CD8-positive, alpha-beta memory T cell (primary cell): ENCODE results near the gene ZNF441. TPM values are rescaled to one million over a fixed set of nuclear protein-coding genes. Genes with fewer than 3 reads are reported as not detected.

Experiments used
- CTCF ChIA-PET: fragments of 350-600 bp; sonication (Branson Sonifier 250); formaldehyde crosslinking; loops from one replicate; lab custom pipeline; 2021; ENCODE audit warnings: antibody characterized with exemption; lab: Charles Lee
- POLR2A ChIA-PET: fragments of 350-600 bp; sonication (Branson Sonifier 250); formaldehyde crosslinking; loops from one replicate; lab custom pipeline; 2021; ENCODE audit warnings: antibody characterized with exemption; lab: Charles Lee
- DNase-seq, 5 donors: peaks; one replicate each; pipeline versions ENCODE4 v3.0.0 to v3.0.0-alpha.2; 2020 to 2022; ENCODE audit warnings: mixed read lengths in 1 of 5
- H3K27ac ChIP-seq: one replicate; pipeline ENCODE4 v1.7.0; 2013; ENCODE audit warnings: low read depth, mild to moderate bottlenecking, low read length, moderate library complexity
- H3K27me3 ChIP-seq: 2 replicates; pipeline ENCODE4 v1.7.0; 2013; ENCODE audit warnings: low read length, mild to moderate bottlenecking; ENCODE audit not compliant: insufficient read depth, poor library complexity, severe bottlenecking
- H3K36me3 ChIP-seq: 2 replicates; pipeline ENCODE4 v1.7.0; 2013; ENCODE audit warnings: mild to moderate bottlenecking, low read length, moderate library complexity; ENCODE audit not compliant: insufficient read depth
- H3K4me1 ChIP-seq: 2 replicates; pipeline ENCODE4 v1.7.0; 2013; ENCODE audit warnings: mild to moderate bottlenecking, low read length, moderate library complexity; ENCODE audit not compliant: insufficient read depth
- H3K4me3 ChIP-seq: 2 replicates; pipeline ENCODE4 v1.7.0; 2013; ENCODE audit warnings: mild to moderate bottlenecking, low read length
- H3K9me3 ChIP-seq: 2 replicates; pipeline ENCODE4 v1.7.0; 2013; ENCODE audit warnings: mild to moderate bottlenecking, low read length
- H3K27ac Mint-ChIP-seq, 8 donors: one replicate each; pipeline ENCODE4 v1.8.0; 2020 to 2021; ENCODE audit warnings: mixed read lengths in 8 of 8, mild to moderate bottlenecking in 6 of 8, inconsistent platforms in 3 of 8, moderate library complexity in 3 of 8
- H3K27me3 Mint-ChIP-seq, 2 donors: one replicate each; pipeline ENCODE4 v1.8.0; 2020 to 2021; ENCODE audit warnings: mixed read lengths in 2 of 2, mild to moderate bottlenecking in 1 of 2, moderate library complexity in 1 of 2
- H3K36me3 Mint-ChIP-seq, 3 donors: one replicate each; pipeline ENCODE4 v1.8.0; 2020 to 2021; ENCODE audit warnings: mixed read lengths in 3 of 3, inconsistent platforms in 1 of 3, mild to moderate bottlenecking in 1 of 3
- H3K4me1 Mint-ChIP-seq, 3 donors: one replicate each; pipeline ENCODE4 v1.8.0; 2020 to 2021; ENCODE audit warnings: mixed read lengths in 3 of 3, inconsistent platforms in 1 of 3, mild to moderate bottlenecking in 1 of 3
- H3K4me3 Mint-ChIP-seq, 7 donors: one replicate each; pipeline ENCODE4 v1.8.0; 2020 to 2021; ENCODE audit warnings: mixed read lengths in 7 of 7, mild to moderate bottlenecking in 6 of 7, moderate library complexity in 4 of 7, inconsistent platforms in 2 of 7
- H3K9me3 Mint-ChIP-seq, 5 donors: one replicate each; pipeline ENCODE4 v1.8.0; 2020 to 2022; ENCODE audit warnings: mixed read lengths in 5 of 5, mild to moderate bottlenecking in 3 of 5, moderate library complexity in 2 of 5, inconsistent platforms in 1 of 5
- polyA plus RNA-seq: library from polyadenylated mRNA; unstranded; fragments of 300-500 nt; fragmentation: Illumina TruSeq; gene quantifications from one replicate; pipeline ENCODE4 v1.2.3, GENCODE V29; 2021
- total RNA-seq, 2 experiments: library from RNA; stranded (reverse); gene quantifications; one replicate each; pipeline ENCODE4 v1.2.3, GENCODE V29; 2021

The ZNF441 gene
- total and polyA plus RNA-seq, 3 experiments from 2014 or later, result 5.9 to 7.5 (median 6.4) TPM

GRCh38 chr19:11832253-11832912 is 65.6 kb downstream of the ZNF441 start:
- Histone ChIP-seq H3K9me3 (peaks cover 37% of the 10 kb centered on the region), H3K27me3 (no peaks in the 10 kb centered on the region), H3K27ac (no peak overlapping the region), H3K4me1 (no peaks in the 10 kb centered on the region), H3K4me3 (no peak overlapping the region), H3K36me3 (peaks cover 26% of the 10 kb centered on the region)
- Mint-ChIP-seq H3K4me1 (no peaks in the 10 kb centered on the region), H3K36me3 (peaks cover 41 to 71% (median 67%) of the 10 kb centered on the region in 3 donors), H3K27me3 (no peaks in the 10 kb centered on the region), H3K27ac (peak overlapping the region in 1 of 8 donors; percentile 60), H3K9me3 (peaks cover 46 to 96% (median 91%) of the 10 kb centered on the region in 5 donors), H3K4me3 (no peak overlapping the region)
- POLR2A ChIA-PET, result no interaction called here
- DNase-seq, result no peak
- CTCF ChIA-PET, result no interaction called here

DNA sequence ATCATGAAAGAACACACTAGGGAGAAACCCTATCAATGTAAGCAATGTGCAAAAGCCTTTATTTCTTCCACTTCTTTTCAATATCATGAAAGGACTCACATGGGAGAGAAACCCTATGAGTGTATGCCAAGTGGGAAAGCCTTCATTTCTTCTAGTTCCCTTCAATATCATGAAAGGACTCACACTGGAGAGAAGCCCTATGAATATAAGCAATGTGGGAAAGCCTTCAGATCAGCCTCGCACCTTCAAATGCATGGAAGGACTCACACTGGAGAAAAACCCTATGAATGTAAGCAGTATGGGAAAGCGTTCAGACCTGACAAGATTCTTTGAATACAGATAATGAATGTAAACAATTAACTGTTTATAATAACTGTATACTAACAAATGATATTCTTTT is 66.7 kb downstream of the ZNF441 start:
- Histone ChIP-seq H3K9me3 (peaks cover 37% of the 10 kb centered on the region), H3K4me3 (no peak overlapping the region), H3K4me1 (no peaks in the 10 kb centered on the region), H3K27me3 (no peaks in the 10 kb centered on the region), H3K27ac (no peak overlapping the region), H3K36me3 (peaks cover 26% of the 10 kb centered on the region)
- Mint-ChIP-seq H3K27me3 (peaks cover 0 to 1% of the 10 kb centered on the region in 2 donors), H3K36me3 (peaks cover 37 to 60% (median 56%) of the 10 kb centered on the region in 3 donors), H3K4me1 (no peaks in the 10 kb centered on the region), H3K9me3 (peaks cover 40 to 94% (median 83%) of the 10 kb centered on the region in 5 donors), H3K4me3 (no peak overlapping the region), H3K27ac (no peak overlapping the region)
- CTCF ChIA-PET, result no interaction called here
- DNase-seq, result no peak
- POLR2A ChIA-PET, result no interaction called here

Other genes with a start within 250 kb of the ZNF441 start
- 10 to 100 TPM; 59.6 to 61.0 TPM for gene ECSIT, start 237.9 kb upstream of the ZNF441 start, total RNA-seq
- gene ECSIT, start 237.9 kb upstream of the ZNF441 start, polyA plus RNA-seq, result 31.4 TPM
- not detected for gene CNN1, start 228.1 kb upstream of the ZNF441 start, total RNA-seq
- not detected for gene CNN1, start 228.1 kb upstream of the ZNF441 start, polyA plus RNA-seq
- 10 to 100 TPM; 61.7 to 62.7 TPM for gene ELOF1, start 207.8 kb upstream of the ZNF441 start, total RNA-seq
- gene ELOF1, start 207.8 kb upstream of the ZNF441 start, polyA plus RNA-seq, result 91.7 TPM
- gene ACP5, start 189.4 kb upstream of the ZNF441 start, total RNA-seq, result 1 to 10 TPM; 5.7 TPM
- 11.8 TPM for gene ACP5, start 189.4 kb upstream of the ZNF441 start, polyA plus RNA-seq
- gene ZNF627, start 169.5 kb upstream of the ZNF441 start, total RNA-seq, result 1 to 10 TPM; 5.7 to 6.2 TPM
- 6.2 TPM for gene ZNF627, start 169.5 kb upstream of the ZNF441 start, polyA plus RNA-seq
- 1 to 10 TPM; 4.4 to 4.6 TPM for gene ZNF823, start 28.1 kb upstream of the ZNF441 start, total RNA-seq
- gene ZNF823, start 28.1 kb upstream of the ZNF441 start, polyA plus RNA-seq, result 3.6 TPM
- gene ZNF491, start 31.5 kb downstream of the ZNF441 start, total RNA-seq, result 1 to 10 TPM; 1.1 to 1.3 TPM
- not detected for gene ZNF491, start 31.5 kb downstream of the ZNF441 start, polyA plus RNA-seq
- gene ZNF440, start 47.3 kb downstream of the ZNF441 start, total RNA-seq, result 1 to 10 TPM; 6.3 to 8.4 TPM
- gene ZNF440, start 47.3 kb downstream of the ZNF441 start, polyA plus RNA-seq, result 3.2 TPM
- gene ZNF439, start 81.7 kb downstream of the ZNF441 start, total RNA-seq, result 1 to 10 TPM; 6.2 to 6.4 TPM
- gene ZNF439, start 81.7 kb downstream of the ZNF441 start, polyA plus RNA-seq, result 3.1 TPM
- gene ZNF69, start 120.8 kb downstream of the ZNF441 start, total RNA-seq, result 1 to 10 TPM; 1.8 to 2.0 TPM
- gene ZNF69, start 120.8 kb downstream of the ZNF441 start, polyA plus RNA-seq, result 4.1 TPM
- gene ZNF700, start 158.1 kb downstream of the ZNF441 start, total RNA-seq, result 10 to 100 TPM; 10.1 to 10.8 TPM
- 3.3 TPM for gene ZNF700, start 158.1 kb downstream of the ZNF441 start, polyA plus RNA-seq
- gene ZNF763, start 198.0 kb downstream of the ZNF441 start, total RNA-seq, result 1 to 10 TPM; 2.0 to 2.3 TPM
- gene ZNF763, start 198.0 kb downstream of the ZNF441 start, polyA plus RNA-seq, result 2.5 TPM